HepG2 (cell line): ENCODE measurements around the gene SLC2A14. TPM values are rescaled to one million over a fixed set of nuclear protein-coding genes. Genes with fewer than 3 reads are reported as not detected.

Experiments
- ATAC-seq: fragments of 200-7000 bp; cut with Tn5 transposase; 3 replicates; pipeline ENCODE4 v1.9.1; 2020; ENCODE audit warnings: mild to moderate bottlenecking, moderate library complexity
- BruUV-seq: library from RNA; stranded (reverse); fragments of 400-500 nt; replicated peaks from 2 replicates; lab custom pipeline; 2021; lab: Mats Ljungman, UMichigan
- CTCF ChIA-PET: fragments of 300-600 bp; formaldehyde crosslinking; extraction: SDS; loops from one replicate; lab custom pipeline; 2021; ENCODE audit warnings: low total read pairs, inconsistent platforms, low intra/inter-chr PET ratio; lab: Yijun Ruan, JAX
- POLR2A ChIA-PET: fragments of 350-600 bp; sonication (Branson Sonifier 250); formaldehyde crosslinking; loops from one replicate; lab custom pipeline; 2020; ENCODE audit warnings: antibody characterized with exemption, inconsistent platforms; lab: Yijun Ruan, JAX
- DNase-seq: peaks from one replicate; pipeline ENCODE4 v3.0.0-alpha.2; 2015; ENCODE audit warnings: low spot score
- FAIRE-seq: peaks from 3 replicates; lab custom pipeline; 2011; peaks lifted over from hg19 to GRCh38; lab: Jason Lieb, UNC
- H2AFZ ChIP-seq: one replicate; pipeline ENCODE4 v1.6.1; 2011; ENCODE audit warnings: low read length, inconsistent platforms
- H3K27ac ChIP-seq: fragments of 300-600 bp; 3 replicates; pipeline ENCODE4 v1.8.0; 2011; ENCODE audit warnings: mixed run types, mild to moderate bottlenecking, mixed read lengths, low read length, inconsistent platforms; ENCODE audit not compliant: insufficient read depth; ENCODE audit errors: extremely low read length
- H3K27me3 ChIP-seq, 2 experiments: fragments of 200-600 bp in 1 of 2; 2 replicates in 1 of 2; 3 replicates in 1 of 2; pipeline versions ENCODE4 v1.6.0 to v1.8.0; 2011; ENCODE audit warnings: low read length in 2 of 2, mild to moderate bottlenecking in 2 of 2, moderate library complexity in 2 of 2, inconsistent platforms in 1 of 2; ENCODE audit not compliant: insufficient read depth in 2 of 2, control insufficient read depth in 1 of 2
- H3K36me3 ChIP-seq, 2 experiments: fragments of 200-600 bp in 1 of 2; replicated peaks in 1 of 2; 2 replicates in 1 of 2; 3 replicates in 1 of 2; pipeline versions ENCODE4 v1.5.1 to v1.8.0; 2011; ENCODE audit warnings: low read length in 2 of 2, inconsistent platforms in 1 of 2; ENCODE audit not compliant: insufficient read depth in 2 of 2, control insufficient read depth in 1 of 2
- H3K4me1 ChIP-seq: 2 replicates; pipeline ENCODE4 v1.5.1; 2012; ENCODE audit warnings: low read length, inconsistent platforms; ENCODE audit not compliant: insufficient read depth
- H3K4me2 ChIP-seq: 2 replicates; pipeline ENCODE4 v1.6.0; 2011; ENCODE audit warnings: low read depth, low read length, inconsistent platforms
- H3K4me3 ChIP-seq, 3 experiments: fragments of 200-600 bp in 1 of 3; sonication (generic), shearing (Covaris generic) in 1 of 3; replicated peaks in 1 of 3; 2 replicates each; pipeline ENCODE4 v1.5.1; 2011 to 2016; ENCODE audit warnings: low read length in 3 of 3, inconsistent platforms in 2 of 3, low read depth in 2 of 3, mild to moderate bottlenecking in 2 of 3, control low read depth in 1 of 3, mixed read lengths in 1 of 3; ENCODE audit not compliant: insufficient read depth in 1 of 3
- H3K79me2 ChIP-seq: one replicate; pipeline ENCODE4 v1.6.1; 2011; ENCODE audit warnings: low read length, inconsistent platforms; ENCODE audit not compliant: insufficient read depth
- H3K9ac ChIP-seq: 2 replicates; pipeline ENCODE4 v1.6.0; 2011; ENCODE audit warnings: mild to moderate bottlenecking, low read depth, low read length, inconsistent platforms; ENCODE audit not compliant: insufficient read depth
- H3K9me3 ChIP-seq: 2 replicates; pipeline ENCODE4 v1.5.1; 2012; ENCODE audit warnings: mild to moderate bottlenecking, low read length
- H4K20me1 ChIP-seq: 2 replicates; pipeline ENCODE4 v1.6.0; 2011; ENCODE audit warnings: inconsistent platforms, mild to moderate bottlenecking, low read length, moderate library complexity; ENCODE audit not compliant: insufficient read depth
- ESRRA ChIP-seq: sonication (generic); formaldehyde crosslinking; IDR thresholded peaks from 2 replicates; pipeline ENCODE4 v1.5.1; 2020; ENCODE audit warnings: mild to moderate bottlenecking, low read depth, missing genetic modification reagents
- FOXA1 ChIP-seq, 2 experiments: fragments of 450-650 bp in 1 of 2; sonication (generic) in 1 of 2; formaldehyde crosslinking in 1 of 2; IDR thresholded peaks; 2 replicates each; pipeline versions ENCODE4 v1.4.0 to v1.6.1; 2016 to 2020; ENCODE audit warnings: missing genetic modification reagents in 1 of 2
- HDAC1 ChIP-seq: sonication (generic); formaldehyde crosslinking; IDR thresholded peaks from 2 replicates; pipeline ENCODE4 v1.5.1; 2020; ENCODE audit warnings: mild to moderate bottlenecking, missing genetic modification reagents
- JUND ChIP-seq: sonication (generic); formaldehyde crosslinking; IDR thresholded peaks from 2 replicates; pipeline ENCODE4 v1.8.0; 2022; ENCODE audit warnings: mild to moderate bottlenecking, missing genetic modification reagents
- NFE2L1 ChIP-seq: sonication (generic); formaldehyde crosslinking; IDR thresholded peaks from 2 replicates; pipeline ENCODE4 v1.4.0; 2020; ENCODE audit warnings: missing genetic modification reagents, mild to moderate bottlenecking, borderline replicate concordance
- PCBP1 ChIP-seq: fragments of 200-400 bp; formaldehyde crosslinking; IDR thresholded peaks from 2 replicates; pipeline ENCODE4 v1.6.1; 2017; ENCODE audit warnings: mild to moderate bottlenecking, low read depth, low read length, borderline replicate concordance
- SATB2 ChIP-seq: sonication (generic); formaldehyde crosslinking; IDR thresholded peaks from 2 replicates; pipeline ENCODE4 v1.5.0; 2020; ENCODE audit warnings: missing genetic modification reagents
- SMARCC2 ChIP-seq: fragments of 450-650 bp; IDR thresholded peaks from 2 replicates; pipeline ENCODE4 v1.6.1; 2017; ENCODE audit warnings: antibody characterized with exemption, mild to moderate bottlenecking
- ZMYM2 ChIP-seq: sonication (generic); formaldehyde crosslinking; IDR thresholded peaks from 2 replicates; pipeline ENCODE4 v1.8.0; 2022; ENCODE audit warnings: mild to moderate bottlenecking, missing genetic modification reagents
- WGBS: methylation state at CpG from one replicate; pipeline ENCODE4 v1.1.6; 2017; ENCODE audit warnings: low lambda C conversion rate; 5-methylcytosine and 5-hydroxymethylcytosine counted together
- in situ Hi-C: cut with HindIII; loops from 2 replicates; pipeline ENCODE4 v1.10.0; 2017; ENCODE audit warnings: low pct_unique_long_range_greater_than_20kb; ENCODE audit not compliant: extremely low pct_ligation_motif_present
- intact Hi-C: fragments of 100-400 bp; cut with micrococcal nuclease; formaldehyde crosslinking; loops from one replicate; pipeline ENCODE4 v1.10.0; 2022; ENCODE audit not compliant: unreplicated experiment
- polyA plus RNA-seq, 8 experiments: library from polyadenylated mRNA; depleted of rRNA in 3 of 8; stranded (reverse) in 7 of 8; unstranded in 1 of 8; fragments of >200 nt; fragmentation: Illumina TruSeq in 4 of 8; extraction: Trizol in 4 of 8; gene quantifications; 2 replicates each; pipeline versions ENCODE4 v1.2.1 to v1.2.3, GENCODE V29; 2011 to 2016; ENCODE audit warnings: low read depth in 4 of 8, missing spikeins in 1 of 8, mixed read lengths in 1 of 8; ENCODE audit not compliant: insufficient read depth in 1 of 8
- total RNA-seq, 5 experiments: library from RNA; depleted of rRNA; stranded (reverse); fragments of >200 nt; fragmentation: Illumina TruSeq; extraction: Trizol; gene quantifications; 2 replicates each; pipeline ENCODE4 v1.2.3, GENCODE V29; 2016; ENCODE audit warnings: low read depth in 1 of 5

SLC2A14 gene
- total and polyA plus RNA-seq, 2 of the 13 experiments (the other 11 are each of a cell fraction or from before 2014, with no cell fraction given): 7.7 to 39.0 TPM

GRCh38 chr12:7782055-7782454, 90.7 kb downstream of the SLC2A14 start:
- no peaks in the 10 kb centered on the region for H3K36me3 ChIP-seq
- TF ChIP-seq HDAC1 (CRISPR knock-in tag) (no peak), SATB2 (CRISPR knock-in tag) (no peak), PCBP1 (no peak), ESRRA (no peak), JUND (CRISPR knock-in tag) (no peak), ZMYM2 (CRISPR knock-in tag) (no peak), NFE2L1 (no peak), FOXA1 (IDR thresholded peaks at IDR 0.05) (no peak), FOXA1 (CRISPR knock-in tag; IDR thresholded peaks at IDR 0.05) (no peak)
- TF ChIP-seq, all 625 proteins: peak for 0
- in situ Hi-C loops (no loop called here), intact Hi-C loops (no loop called here)
- Histone ChIP-seq H3K9me3 (no peaks in the 10 kb centered on the region), H3K79me2 (no peaks in the 10 kb centered on the region), H4K20me1 (no peaks in the 10 kb centered on the region), H2AFZ (no peak overlapping the region), H3K27ac (no peak overlapping the region), H3K9ac (no peak overlapping the region), H3K4me1 (no peaks in the 10 kb centered on the region), H3K27me3 (no peaks in the 10 kb centered on the region; a peak in 1 of 5 replicates), H3K4me2 (no peak overlapping the region), H3K4me3 (no peak overlapping the region)
- ChIA-PET CTCF (no interaction called here), POLR2A (no interaction called here)
- WGBS: 52% methylated on average over 6 of the region's 6 CpGs
- ATAC-seq: no peak
- BruUV-seq: no TSS peak
- no peak for FAIRE-seq
- DNase-seq: no peak

GRCh38 chr12:7781274-7781673, 91.4 kb downstream of the SLC2A14 start:
- in situ Hi-C loops (no loop called here), intact Hi-C loops (no loop called here)
- Histone ChIP-seq H3K4me1 (no peaks in the 10 kb centered on the region), H3K79me2 (no peaks in the 10 kb centered on the region), H3K27me3 (no peaks in the 10 kb centered on the region; a peak in 1 of 5 replicates), H4K20me1 (no peaks in the 10 kb centered on the region), H3K4me3 (no peak overlapping the region), H3K27ac (no peak overlapping the region), H3K36me3 (no peaks in the 10 kb centered on the region), H3K9me3 (no peaks in the 10 kb centered on the region), H3K9ac (no peak overlapping the region), H2AFZ (no peak overlapping the region), H3K4me2 (no peak overlapping the region)
- no peak for FAIRE-seq
- BruUV-seq: no TSS peak
- no peak for DNase-seq
- ChIA-PET POLR2A (no interaction called here), CTCF (no interaction called here)
- ATAC-seq: no peak
- 70% methylated on average over 3 of the region's 3 CpGs for WGBS
- no peak for TF ChIP-seq SMARCC2
